IgD-negative memory B cell (primary cell): ENCODE measurements around the gene TMOD1. TPM values are rescaled to one million over a fixed set of nuclear protein-coding genes. Genes with fewer than 3 reads are reported as not detected.
A peak's percentile ranks its signal among the peaks of the same experiment; 100 is the strongest.
"Not testable (repeated sequence)": the region's sequence is repeated elsewhere in the genome, so short reads cannot be mapped to it uniquely, and the experiment has no call there.

Experiments used
- H3K27ac Mint-ChIP-seq, 3 donors: one replicate each; pipeline ENCODE4 v1.8.0; 2020 to 2022; ENCODE audit warnings: mild to moderate bottlenecking in 3 of 3, mixed read lengths in 3 of 3, moderate library complexity in 1 of 3
- H3K27me3 Mint-ChIP-seq: one replicate; pipeline ENCODE4 v1.8.0; 2021; ENCODE audit warnings: mixed read lengths
- H3K36me3 Mint-ChIP-seq: one replicate; pipeline ENCODE4 v1.8.0; 2020; ENCODE audit warnings: mild to moderate bottlenecking, mixed read lengths
- H3K4me1 Mint-ChIP-seq, 3 donors: one replicate each; pipeline ENCODE4 v1.8.0; 2020 to 2022; ENCODE audit warnings: mixed read lengths in 3 of 3, mild to moderate bottlenecking in 1 of 3
- H3K4me3 Mint-ChIP-seq, 4 donors: one replicate each; pipeline ENCODE4 v1.8.0; 2020 to 2022; ENCODE audit warnings: mild to moderate bottlenecking in 4 of 4, mixed read lengths in 4 of 4, moderate library complexity in 3 of 4
- H3K9me3 Mint-ChIP-seq, 3 donors: one replicate each; pipeline ENCODE4 v1.8.0; 2020 to 2021; ENCODE audit warnings: mixed read lengths in 3 of 3, mild to moderate bottlenecking in 1 of 3
- polyA plus RNA-seq: library from polyadenylated mRNA; unstranded; fragments of 300-500 nt; fragmentation: Illumina TruSeq; gene quantifications from one replicate; pipeline ENCODE4 v1.2.3, GENCODE V29; 2021

Gene TMOD1
- polyA plus RNA-seq = 2.8 TPM

DNA sequence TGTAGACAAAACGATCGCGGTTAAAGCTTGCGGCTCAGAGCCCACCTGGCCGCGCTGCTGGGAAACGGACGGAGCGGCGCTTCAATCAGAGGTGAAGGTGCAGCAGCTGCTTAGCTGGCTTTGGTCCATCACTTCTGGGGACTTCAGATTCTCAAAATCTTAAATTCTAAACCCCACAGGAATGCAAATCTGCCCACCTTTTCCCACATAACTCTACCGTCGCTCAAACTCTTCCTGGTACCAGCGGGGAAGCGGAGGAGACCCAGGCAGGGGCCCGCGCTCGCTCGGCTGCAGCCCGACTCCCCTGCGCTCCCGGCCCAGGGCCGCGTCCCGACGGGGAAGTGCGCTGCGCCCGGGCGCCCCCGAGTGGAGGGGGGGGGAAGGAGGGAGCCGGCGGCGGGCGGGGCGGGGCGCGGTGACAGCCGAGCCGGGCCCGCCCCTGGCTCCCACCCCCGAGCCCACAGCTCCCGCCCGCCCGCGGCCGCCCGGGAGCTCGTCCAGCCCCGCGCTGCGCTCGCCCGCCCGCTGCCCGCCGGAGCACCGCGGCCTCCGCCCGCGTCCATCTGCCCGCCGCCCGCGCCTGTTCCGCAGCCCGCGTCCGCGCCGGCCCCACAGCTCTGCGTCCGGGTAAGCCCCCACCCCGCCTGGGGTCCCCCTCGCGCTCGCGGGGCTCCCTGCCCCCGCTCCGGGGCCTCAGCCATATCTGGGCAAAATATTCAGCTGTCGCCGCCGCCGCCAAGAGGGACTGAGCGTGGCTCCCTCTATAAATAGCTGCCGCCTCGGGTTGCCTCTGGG, at the start of gene TMOD1:
TSS of gene TMOD1 (plus strand) at position 490 of the 795 bp plus-strand sequence. CDS start 22,523 bp downstream, outside the sequence.
- Mint-ChIP-seq H3K36me3 (peaks cover 7% of the 10 kb centered on the region), H3K27ac (no peak within 1 kb of the TSS), H3K4me3 (peak within 1 kb of the TSS; percentile 80 to 94 (median 87)), H3K27me3 (peaks cover 42% of the 10 kb centered on the region), H3K9me3 (peaks cover 0 to 6% (median 2%) of the 10 kb centered on the region in 3 donors), H3K4me1 (peaks cover 9 to 16% (median 11%) of the 10 kb centered on the region in 3 donors)

DNA sequence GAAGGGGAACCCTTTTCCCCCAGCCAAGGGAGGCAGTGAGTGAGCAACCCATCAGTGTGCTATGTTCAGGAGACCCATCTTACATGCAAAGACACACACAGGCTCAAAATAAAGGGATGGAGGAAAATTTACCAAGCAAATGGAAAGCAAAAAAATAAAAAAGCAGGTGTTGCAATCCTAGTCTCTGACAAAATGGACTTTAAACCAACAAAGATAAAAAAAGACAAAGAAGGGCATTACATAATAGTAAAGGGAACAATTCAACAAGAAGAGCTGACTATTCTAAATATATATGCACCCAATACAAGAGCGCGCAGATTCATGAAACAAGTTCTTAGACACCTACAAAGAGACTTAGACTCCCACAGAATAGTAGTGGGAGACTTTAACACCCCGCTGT, 47.9 kb upstream of the TMOD1 start:
- Mint-ChIP-seq H3K27ac (peak overlapping the region in 1 of 3 donors; percentile 80), H3K36me3 (peaks cover 12% of the 10 kb centered on the region)
- not testable (repeated sequence) for H3K9me3 Mint-ChIP-seq, H3K4me3 Mint-ChIP-seq, H3K27me3 Mint-ChIP-seq, H3K4me1 Mint-ChIP-seq

DNA sequence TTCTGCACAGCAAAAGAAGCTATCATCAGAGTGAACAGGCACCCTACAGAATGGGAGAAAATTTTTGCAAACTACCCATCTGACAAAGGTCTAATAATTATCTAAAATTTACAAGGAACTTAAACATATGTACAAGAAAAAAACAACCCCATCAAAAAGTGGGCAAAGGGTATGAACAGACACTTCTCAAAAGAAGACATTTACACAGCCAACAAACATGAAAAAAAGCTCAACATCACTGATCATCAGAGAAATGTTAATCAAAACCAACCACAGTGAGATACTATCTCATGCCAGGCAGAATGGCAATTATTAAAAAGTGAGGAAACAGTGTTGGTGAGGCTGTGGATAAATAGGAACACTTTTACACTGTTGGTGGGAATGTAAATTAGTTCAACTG, 44.6 kb upstream of the TMOD1 start:
- not testable (repeated sequence) for H3K27ac Mint-ChIP-seq, H3K9me3 Mint-ChIP-seq, H3K4me3 Mint-ChIP-seq, H3K36me3 Mint-ChIP-seq, H3K27me3 Mint-ChIP-seq, H3K4me1 Mint-ChIP-seq

DNA sequence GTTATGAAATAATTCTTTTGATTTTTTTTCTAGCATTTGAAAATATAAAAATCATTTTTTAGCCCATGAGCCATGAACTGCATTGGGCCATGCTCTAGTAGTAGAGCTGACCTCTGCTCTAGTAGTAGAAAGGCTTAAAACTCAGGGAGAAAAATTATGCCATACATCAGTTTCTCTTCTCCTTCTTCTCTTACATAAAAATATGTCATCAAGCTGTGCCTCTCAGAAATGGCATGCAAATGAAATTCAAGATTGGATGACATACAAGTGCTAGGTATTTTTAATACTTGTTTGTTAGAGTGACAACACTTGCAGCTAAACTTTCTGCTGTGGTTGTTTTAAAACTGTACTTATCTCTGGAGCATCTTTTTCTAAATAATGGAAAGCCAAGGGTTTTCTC, 42.1 kb upstream of the TMOD1 start:
- H3K27me3 Mint-ChIP-seq = no peaks in the 10 kb centered on the region
- no peak overlapping the region for H3K27ac Mint-ChIP-seq
- peaks cover 7% of the 10 kb centered on the region for H3K36me3 Mint-ChIP-seq
- no peak overlapping the region for H3K4me3 Mint-ChIP-seq
- H3K9me3 Mint-ChIP-seq = peaks cover 0 to 3% (median 0%) of the 10 kb centered on the region in 3 donors
- H3K4me1 Mint-ChIP-seq = peaks cover 0 to 1% (median 0%) of the 10 kb centered on the region in 3 donors

DNA sequence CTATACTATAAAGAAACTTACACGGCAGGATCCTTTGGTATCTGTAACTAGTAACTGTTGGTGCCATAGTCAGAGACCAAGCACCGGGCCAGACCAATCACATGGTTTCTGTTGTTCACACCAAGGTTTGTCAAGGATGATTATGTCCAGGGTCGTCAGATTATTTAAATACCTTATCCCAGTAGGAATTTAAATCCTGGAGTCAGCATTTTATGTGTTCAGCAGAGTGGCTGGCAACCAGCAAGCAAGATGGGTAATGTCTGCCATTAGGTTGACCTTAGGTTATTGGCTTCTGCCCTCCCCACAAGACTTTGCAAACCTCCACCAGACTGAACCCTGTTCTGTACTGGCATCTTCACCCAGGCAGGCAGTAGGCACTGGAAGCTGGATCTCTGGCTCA, 39.3 kb upstream of the TMOD1 start:
- H3K9me3 Mint-ChIP-seq = no peaks in the 10 kb centered on the region
- H3K4me1 Mint-ChIP-seq = peaks cover 0 to 1% (median 0%) of the 10 kb centered on the region in 3 donors
- H3K27ac Mint-ChIP-seq = no peak overlapping the region
- peaks cover 7% of the 10 kb centered on the region for H3K36me3 Mint-ChIP-seq
- no peaks in the 10 kb centered on the region for H3K27me3 Mint-ChIP-seq
- no peak overlapping the region for H3K4me3 Mint-ChIP-seq

DNA sequence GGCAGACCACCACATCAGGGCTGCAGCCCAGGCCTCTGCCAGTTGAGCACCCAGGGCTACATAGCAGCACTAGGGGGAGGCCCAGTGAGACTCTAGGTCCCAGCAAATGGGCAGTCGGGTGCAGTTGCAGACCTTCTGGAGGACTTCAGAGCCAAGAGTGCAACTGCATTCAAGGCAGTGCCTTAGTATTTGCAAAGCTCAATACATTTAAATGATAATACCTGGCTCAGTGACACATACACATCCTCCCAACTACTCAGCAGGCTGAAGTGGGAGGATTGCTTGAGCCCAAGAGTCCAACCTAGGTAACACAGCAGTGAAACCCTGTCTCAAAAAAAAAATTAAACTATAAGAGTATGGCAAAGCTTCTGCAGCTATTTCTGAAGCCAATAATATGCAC, 38.6 kb upstream of the TMOD1 start:
- peaks cover 10% of the 10 kb centered on the region for H3K36me3 Mint-ChIP-seq

DNA sequence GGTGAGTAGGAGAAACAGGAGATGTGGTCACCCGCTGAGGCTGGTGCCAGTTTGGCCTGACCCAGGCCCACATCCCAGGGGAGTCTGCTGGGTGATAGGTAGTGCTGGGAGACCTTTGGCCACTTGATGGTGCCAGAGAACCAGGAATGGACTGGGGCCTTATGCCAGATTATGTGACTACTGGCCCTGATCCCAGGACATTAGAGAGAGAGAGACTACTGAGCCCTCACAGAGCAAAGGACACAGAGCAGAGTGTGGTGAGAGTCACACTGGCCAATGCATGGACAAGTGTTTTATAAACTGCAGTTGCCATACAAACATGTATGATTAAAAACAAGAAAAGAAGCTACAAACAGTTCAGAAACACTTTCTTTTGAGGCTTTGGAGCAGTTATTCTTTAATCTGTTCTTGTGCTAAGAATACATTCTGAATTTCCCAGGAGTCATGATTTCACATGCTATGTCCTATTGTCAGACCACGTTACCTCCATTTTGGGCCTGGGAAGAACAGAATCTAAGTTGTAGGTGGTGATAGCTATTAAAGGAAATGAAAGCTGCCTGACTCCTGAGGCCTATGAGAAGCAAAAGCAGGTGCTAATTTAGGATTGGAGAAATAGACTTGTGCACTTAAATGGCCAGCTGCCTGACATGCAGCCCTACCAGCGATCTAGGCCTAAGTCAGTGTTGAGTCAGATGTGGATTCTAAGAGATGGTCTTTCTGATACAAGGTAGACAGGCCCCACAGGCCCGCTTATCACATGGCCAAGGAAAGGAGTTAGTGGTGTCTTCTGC, 32.6 kb upstream of the TMOD1 start:
- Mint-ChIP-seq H3K4me1 (no peaks in the 10 kb centered on the region), H3K27ac (no peak overlapping the region), H3K9me3 (no peaks in the 10 kb centered on the region), H3K4me3 (no peak overlapping the region), H3K27me3 (no peaks in the 10 kb centered on the region), H3K36me3 (peaks cover 10% of the 10 kb centered on the region)

More for the DNA sequence above, 38.6 kb upstream of the TMOD1 start:
- Mint-ChIP-seq H3K9me3 (no peaks in the 10 kb centered on the region), H3K27me3 (no peaks in the 10 kb centered on the region), H3K4me3 (no peak overlapping the region), H3K4me1 (peaks cover 0 to 1% (median 0%) of the 10 kb centered on the region in 3 donors), H3K27ac (no peak overlapping the region)

DNA sequence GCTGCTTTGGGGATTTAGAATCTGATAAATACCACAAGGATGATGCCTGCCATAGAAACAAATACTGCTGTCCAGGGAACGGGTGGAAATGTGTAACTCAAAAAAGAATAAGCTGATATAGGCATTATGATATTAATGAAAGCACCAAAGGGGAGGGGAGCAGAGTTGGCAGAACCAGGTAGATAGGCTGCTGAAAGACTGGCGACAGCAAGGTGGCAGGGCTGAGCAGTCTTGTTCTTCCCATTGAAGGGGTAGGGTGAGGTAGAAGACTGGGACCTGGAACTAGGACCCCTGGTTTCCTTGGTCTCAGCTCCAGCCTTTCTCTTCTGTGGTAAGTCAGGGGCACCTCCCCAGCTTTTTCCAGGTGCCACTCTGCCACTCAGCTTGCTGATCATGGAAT, 31.4 kb upstream of the TMOD1 start:
- H3K4me1 Mint-ChIP-seq = no peaks in the 10 kb centered on the region
- H3K9me3 Mint-ChIP-seq = no peaks in the 10 kb centered on the region
- no peaks in the 10 kb centered on the region for H3K27me3 Mint-ChIP-seq
- H3K27ac Mint-ChIP-seq = peak overlapping the region in 1 of 3 donors; percentile 41
- H3K36me3 Mint-ChIP-seq = peaks cover 10% of the 10 kb centered on the region
- no peak overlapping the region for H3K4me3 Mint-ChIP-seq

DNA sequence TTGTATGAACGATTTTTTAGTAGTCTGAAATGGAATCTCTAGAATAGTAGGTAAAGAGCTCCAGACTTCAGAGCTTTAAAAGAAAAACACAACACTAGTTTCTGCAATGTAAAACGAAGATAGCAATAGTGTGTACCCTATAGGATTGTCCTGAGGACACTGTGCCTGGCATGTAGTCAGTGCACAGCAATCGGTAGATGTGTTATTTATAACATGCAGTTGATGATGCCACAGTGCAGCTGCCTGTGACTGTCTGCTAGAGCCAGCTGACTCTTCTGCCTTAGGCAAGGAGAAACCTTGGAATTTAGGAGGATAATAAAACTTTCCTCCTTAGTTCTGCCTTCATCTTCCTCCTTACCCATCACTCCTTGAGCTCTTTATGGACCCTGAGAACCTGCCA, 27.7 kb upstream of the TMOD1 start:
- Mint-ChIP-seq H3K4me1 (no peaks in the 10 kb centered on the region), H3K36me3 (peaks cover 10% of the 10 kb centered on the region), H3K27ac (no peak overlapping the region), H3K4me3 (no peak overlapping the region), H3K9me3 (no peaks in the 10 kb centered on the region), H3K27me3 (no peaks in the 10 kb centered on the region)

DNA sequence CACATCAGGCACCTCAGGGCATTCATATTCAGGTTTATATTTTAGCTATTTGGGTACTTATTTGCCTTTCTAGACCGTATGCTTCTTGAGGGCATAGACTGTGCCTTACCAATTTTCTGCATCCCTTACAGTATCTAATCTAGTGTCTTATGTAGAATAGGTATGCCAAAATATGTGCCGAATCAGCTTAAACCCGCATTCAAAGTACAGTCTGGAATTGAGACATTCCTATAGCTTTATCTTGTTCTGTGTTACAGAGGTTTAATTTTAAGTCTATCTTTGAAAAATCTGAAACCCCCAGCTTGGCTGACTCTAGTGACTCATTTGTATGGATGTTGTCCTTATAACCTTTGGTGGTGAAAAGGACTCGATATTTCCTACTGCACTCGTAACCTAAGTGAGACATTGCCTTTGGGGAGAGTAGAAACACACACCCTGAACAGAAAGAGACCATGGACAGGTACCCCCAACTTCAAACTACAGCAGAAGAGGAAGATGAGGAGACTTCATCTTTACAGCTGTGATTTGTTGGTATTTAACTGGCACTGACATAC, 27.0 kb upstream of the TMOD1 start:
- no peaks in the 10 kb centered on the region for H3K9me3 Mint-ChIP-seq
- H3K4me1 Mint-ChIP-seq = no peaks in the 10 kb centered on the region
- H3K27me3 Mint-ChIP-seq = no peaks in the 10 kb centered on the region
- peaks cover 10% of the 10 kb centered on the region for H3K36me3 Mint-ChIP-seq
- no peak overlapping the region for H3K4me3 Mint-ChIP-seq
- no peak overlapping the region for H3K27ac Mint-ChIP-seq

DNA sequence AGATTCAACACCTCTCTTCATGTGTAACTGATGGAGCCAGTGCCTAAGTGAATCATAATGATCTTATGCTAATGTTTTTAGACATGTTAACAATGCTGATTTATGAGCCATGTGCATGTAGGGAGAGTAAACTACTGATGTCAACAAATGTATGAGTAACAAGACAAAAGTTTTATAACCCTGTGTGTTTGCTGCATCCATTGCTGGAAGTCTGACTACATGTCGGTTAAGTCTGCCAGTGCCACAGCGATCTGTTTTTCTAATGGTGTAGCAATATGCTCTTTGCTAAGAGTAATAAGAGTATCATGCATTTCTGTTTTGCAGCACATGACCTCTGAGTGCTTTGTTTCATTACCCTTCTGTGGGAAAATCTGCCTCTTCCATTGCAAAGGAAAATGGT, 26.4 kb upstream of the TMOD1 start:
- Mint-ChIP-seq H3K4me1 (no peaks in the 10 kb centered on the region), H3K27ac (no peak overlapping the region), H3K36me3 (peaks cover 10% of the 10 kb centered on the region), H3K9me3 (no peaks in the 10 kb centered on the region), H3K27me3 (no peaks in the 10 kb centered on the region), H3K4me3 (no peak overlapping the region)

DNA sequence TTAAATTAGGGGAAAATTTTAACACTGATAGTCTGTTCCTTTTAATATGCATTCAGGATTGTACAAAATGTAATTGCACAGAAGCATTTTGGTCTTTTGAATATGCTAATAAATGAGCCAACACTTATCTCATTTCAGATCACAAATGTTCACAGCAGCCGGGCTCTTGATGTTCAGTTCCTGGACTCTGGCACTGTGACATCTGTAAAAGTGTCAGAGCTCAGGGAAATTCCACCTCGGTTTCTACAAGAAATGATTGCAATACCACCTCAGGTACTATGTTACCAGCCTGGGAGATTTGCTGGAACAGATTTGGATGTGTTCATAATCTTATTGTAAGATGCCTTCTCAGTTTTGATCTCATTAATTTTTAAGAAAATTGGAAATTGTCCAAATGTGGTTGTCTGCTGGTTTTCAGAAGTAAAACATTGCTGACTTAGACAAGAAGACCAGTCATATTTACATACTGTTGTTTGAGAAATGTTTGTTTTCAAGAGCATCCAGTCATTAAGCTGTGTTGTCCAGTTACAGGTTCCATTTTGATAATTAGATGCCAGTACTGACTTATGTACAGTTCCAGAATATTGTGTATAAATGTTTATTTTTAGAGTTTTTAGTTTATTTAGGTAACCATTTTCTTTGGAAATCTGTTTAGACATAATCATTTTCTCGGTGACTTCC, 23.0 kb upstream of the TMOD1 start:
- Mint-ChIP-seq H3K36me3 (peaks cover 29% of the 10 kb centered on the region), H3K27ac (no peak overlapping the region), H3K9me3 (peaks cover 0 to 3% (median 3%) of the 10 kb centered on the region in 3 donors), H3K27me3 (no peaks in the 10 kb centered on the region), H3K4me3 (no peak overlapping the region), H3K4me1 (no peaks in the 10 kb centered on the region)

DNA sequence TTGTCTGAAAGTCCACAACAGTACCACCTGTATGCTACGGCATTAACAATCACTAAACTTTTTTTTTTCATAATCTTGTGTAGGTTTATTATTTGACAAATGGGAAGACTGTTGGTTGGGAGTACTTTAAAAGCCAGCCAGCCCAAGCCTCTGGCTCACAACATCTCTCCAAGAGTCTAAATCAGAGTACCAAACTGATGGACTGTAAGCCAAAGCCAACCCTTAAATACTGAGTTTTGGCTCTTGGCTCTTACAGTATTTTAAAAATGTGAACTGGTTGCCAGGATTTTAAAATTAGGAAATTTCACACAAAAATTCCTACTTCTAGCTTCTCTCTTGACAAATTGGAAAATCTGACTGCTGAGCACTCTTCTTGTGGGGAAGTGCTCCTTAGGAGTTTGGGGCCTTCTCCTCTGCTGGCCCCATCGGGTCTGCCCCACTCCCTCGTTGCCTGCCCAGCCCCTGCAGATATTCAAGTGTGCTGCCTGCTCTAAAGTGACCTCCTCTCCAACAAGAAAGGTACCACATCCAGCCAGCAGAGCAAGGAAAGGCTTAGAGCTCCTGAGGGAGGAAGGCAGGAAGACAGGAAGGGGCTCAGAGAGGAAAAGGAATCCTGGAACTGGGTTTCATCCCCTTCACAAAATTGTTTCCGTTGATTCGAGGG, 21.8 kb upstream of the TMOD1 start:
- peaks cover 0 to 3% (median 3%) of the 10 kb centered on the region in 3 donors for H3K9me3 Mint-ChIP-seq
- no peaks in the 10 kb centered on the region for H3K4me1 Mint-ChIP-seq
- H3K27me3 Mint-ChIP-seq = no peaks in the 10 kb centered on the region
- H3K27ac Mint-ChIP-seq = no peak overlapping the region
- peaks cover 30% of the 10 kb centered on the region for H3K36me3 Mint-ChIP-seq
- H3K4me3 Mint-ChIP-seq = no peak overlapping the region

DNA sequence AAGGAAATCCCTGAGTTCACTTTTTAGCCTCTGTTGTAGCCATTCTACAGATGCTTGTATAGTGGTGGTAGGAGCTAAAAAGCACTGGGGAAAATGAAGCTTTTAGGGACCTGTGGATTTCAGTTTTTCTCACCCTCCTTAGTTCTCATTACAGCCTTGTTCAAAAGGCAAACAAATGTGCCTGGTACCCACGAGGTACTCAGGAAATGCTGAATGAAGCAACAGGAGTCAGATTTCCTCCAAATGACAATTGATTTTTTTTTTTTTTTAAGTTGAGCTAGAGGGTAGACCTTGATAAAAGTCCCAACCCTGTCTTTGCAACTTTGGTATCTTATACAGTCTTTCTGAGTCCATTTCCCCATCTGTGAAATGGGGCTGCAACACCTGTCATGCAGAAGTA, 21.3 kb upstream of the TMOD1 start:
- Mint-ChIP-seq H3K4me3 (no peak overlapping the region), H3K9me3 (peaks cover 0 to 3% (median 3%) of the 10 kb centered on the region in 3 donors), H3K27ac (no peak overlapping the region), H3K4me1 (no peaks in the 10 kb centered on the region), H3K36me3 (peaks cover 32% of the 10 kb centered on the region), H3K27me3 (no peaks in the 10 kb centered on the region)
